Neuron (in vitro differentiated cells): ENCODE results near the gene SLC22A2.

Source experiments
- H2AFZ ChIP-seq: one replicate; pipeline ENCODE4 v1.6.1; 2013; ENCODE audit warnings: low read depth, mild to moderate bottlenecking, inconsistent platforms, low read length, moderate library complexity
- H3K27me3 ChIP-seq: one replicate; pipeline ENCODE4 v1.6.1; 2013; ENCODE audit warnings: low read length; ENCODE audit not compliant: insufficient read depth
- H3K36me3 ChIP-seq: one replicate; pipeline ENCODE4 v1.6.1; 2013; ENCODE audit warnings: low read length; ENCODE audit not compliant: insufficient read depth
- H3K4me1 ChIP-seq: one replicate; pipeline ENCODE4 v1.6.1; 2013; ENCODE audit warnings: low read length; ENCODE audit not compliant: insufficient read depth
- H3K4me3 ChIP-seq: 2 replicates; pipeline ENCODE4 v1.5.1; 2013; ENCODE audit warnings: mild to moderate bottlenecking, low read length, moderate library complexity
- H3K9me3 ChIP-seq: one replicate; pipeline ENCODE4 v1.6.1; 2013; ENCODE audit warnings: low read length

SLC22A2 gene

GRCh38 chr6:160204710-160205109, 53.9 kb downstream of the SLC22A2 start:
- no peaks in the 10 kb centered on the region for H3K27me3 ChIP-seq
- no peaks in the 10 kb centered on the region for H3K36me3 ChIP-seq
- no peak overlapping the region for H3K4me3 ChIP-seq
- no peak overlapping the region for H2AFZ ChIP-seq
- no peaks in the 10 kb centered on the region for H3K4me1 ChIP-seq
- no peaks in the 10 kb centered on the region for H3K9me3 ChIP-seq

GRCh38 chr6:160203953-160204352, 54.7 kb downstream of the SLC22A2 start:
- H3K9me3 ChIP-seq = no peaks in the 10 kb centered on the region
- H3K27me3 ChIP-seq = no peaks in the 10 kb centered on the region
- no peak overlapping the region for H3K4me3 ChIP-seq
- H3K36me3 ChIP-seq = no peaks in the 10 kb centered on the region
- H2AFZ ChIP-seq = no peak overlapping the region
- no peaks in the 10 kb centered on the region for H3K4me1 ChIP-seq

- no peaks in the 10 kb centered on the region for H3K36me3 ChIP-seq
- H3K4me3 ChIP-seq = no peak overlapping the region
- H2AFZ ChIP-seq = no peak overlapping the region
- H3K9me3 ChIP-seq = no peaks in the 10 kb centered on the region
- no peaks in the 10 kb centered on the region for H3K27me3 ChIP-seq
- no peaks in the 10 kb centered on the region for H3K4me1 ChIP-seq
These were observed 55.1 kb downstream of the SLC22A2 start for GRCh38 chr6:160203522-160203921.

GRCh38 chr6:160203076-160203475, 55.5 kb downstream of the SLC22A2 start:
- Histone ChIP-seq H3K36me3 (no peaks in the 10 kb centered on the region), H3K9me3 (no peaks in the 10 kb centered on the region), H3K4me3 (no peak overlapping the region), H3K27me3 (no peaks in the 10 kb centered on the region), H3K4me1 (no peaks in the 10 kb centered on the region), H2AFZ (no peak overlapping the region)

- no peaks in the 10 kb centered on the region for H3K36me3 ChIP-seq
- no peaks in the 10 kb centered on the region for H3K9me3 ChIP-seq
- H3K4me3 ChIP-seq = no peak overlapping the region
- no peaks in the 10 kb centered on the region for H3K27me3 ChIP-seq
- H3K4me1 ChIP-seq = no peaks in the 10 kb centered on the region
- H2AFZ ChIP-seq = no peak overlapping the region
These were observed 56.2 kb downstream of the SLC22A2 start for GRCh38 chr6:160202411-160202810.

GRCh38 chr6:160201061-160201460, 57.6 kb downstream of the SLC22A2 start:
- Histone ChIP-seq H3K27me3 (no peaks in the 10 kb centered on the region), H3K4me1 (no peaks in the 10 kb centered on the region), H3K4me3 (no peak overlapping the region), H3K9me3 (no peaks in the 10 kb centered on the region), H2AFZ (no peak overlapping the region), H3K36me3 (no peaks in the 10 kb centered on the region)

GRCh38 chr6:160198606-160199211, 59.9 kb downstream of the SLC22A2 start:
- no peaks in the 10 kb centered on the region for H3K9me3 ChIP-seq
- H3K4me3 ChIP-seq = no peak overlapping the region
- no peaks in the 10 kb centered on the region for H3K27me3 ChIP-seq
- no peaks in the 10 kb centered on the region for H3K36me3 ChIP-seq
- H2AFZ ChIP-seq = no peak overlapping the region
- no peaks in the 10 kb centered on the region for H3K4me1 ChIP-seq

GRCh38 chr6:160197662-160198061, 61.0 kb downstream of the SLC22A2 start:
- Histone ChIP-seq H2AFZ (no peak overlapping the region), H3K4me1 (no peaks in the 10 kb centered on the region), H3K4me3 (no peak overlapping the region), H3K9me3 (no peaks in the 10 kb centered on the region), H3K27me3 (no peaks in the 10 kb centered on the region), H3K36me3 (no peaks in the 10 kb centered on the region)

GRCh38 chr6:160194808-160195207, 63.8 kb downstream of the SLC22A2 start:
- H3K9me3 ChIP-seq = no peaks in the 10 kb centered on the region
- H3K4me3 ChIP-seq = no peak overlapping the region
- no peaks in the 10 kb centered on the region for H3K36me3 ChIP-seq
- H2AFZ ChIP-seq = no peak overlapping the region
- no peaks in the 10 kb centered on the region for H3K27me3 ChIP-seq
- no peaks in the 10 kb centered on the region for H3K4me1 ChIP-seq

- H3K4me1 ChIP-seq = no peaks in the 10 kb centered on the region
- no peak overlapping the region for H2AFZ ChIP-seq
- no peaks in the 10 kb centered on the region for H3K36me3 ChIP-seq
- H3K4me3 ChIP-seq = no peak overlapping the region
- H3K9me3 ChIP-seq = no peaks in the 10 kb centered on the region
- no peaks in the 10 kb centered on the region for H3K27me3 ChIP-seq
These were observed 65.8 kb downstream of the SLC22A2 start for GRCh38 chr6:160192840-160193239.

- H3K9me3 ChIP-seq = no peaks in the 10 kb centered on the region
- no peaks in the 10 kb centered on the region for H3K36me3 ChIP-seq
- no peak overlapping the region for H2AFZ ChIP-seq
- H3K4me3 ChIP-seq = no peak overlapping the region
- H3K4me1 ChIP-seq = no peaks in the 10 kb centered on the region
- H3K27me3 ChIP-seq = no peaks in the 10 kb centered on the region
These were observed 67.6 kb downstream of the SLC22A2 start for GRCh38 chr6:160190973-160191372.

GRCh38 chr6:160190081-160190480, 68.5 kb downstream of the SLC22A2 start:
- Histone ChIP-seq H3K4me1 (no peaks in the 10 kb centered on the region), H3K36me3 (no peaks in the 10 kb centered on the region), H2AFZ (no peak overlapping the region), H3K27me3 (no peaks in the 10 kb centered on the region), H3K9me3 (no peaks in the 10 kb centered on the region), H3K4me3 (no peak overlapping the region)

- Histone ChIP-seq H3K4me1 (no peaks in the 10 kb centered on the region), H3K4me3 (no peak overlapping the region), H3K27me3 (no peaks in the 10 kb centered on the region), H2AFZ (no peak overlapping the region), H3K36me3 (no peaks in the 10 kb centered on the region), H3K9me3 (no peaks in the 10 kb centered on the region)
These were observed 69.8 kb downstream of the SLC22A2 start for GRCh38 chr6:160188773-160189172.

- Histone ChIP-seq H3K9me3 (no peaks in the 10 kb centered on the region), H3K4me3 (no peak overlapping the region), H3K4me1 (no peaks in the 10 kb centered on the region)
These were observed 77.9 kb downstream of the SLC22A2 start for GRCh38 chr6:160180706-160181105.

More at GRCh38 chr6:160180706-160181105, 77.9 kb downstream of the SLC22A2 start:
- Histone ChIP-seq H3K27me3 (no peaks in the 10 kb centered on the region), H3K36me3 (no peaks in the 10 kb centered on the region), H2AFZ (no peak overlapping the region)
